HEK293 (cell line): ENCODE results near the gene CIART.

Experiments
- CTCF ChIA-PET: fragments of 350-600 bp; formaldehyde crosslinking; extraction: SDS; loops from one replicate; lab custom pipeline; 2021; ENCODE audit warnings: antibody characterized with exemption; lab: Yijun Ruan, JAX
- POLR2A ChIA-PET: fragments of 300-600 bp; formaldehyde crosslinking; extraction: SDS; loops from one replicate; lab custom pipeline; 2020; ENCODE audit warnings: antibody characterized with exemption, inconsistent platforms; lab: Yijun Ruan, JAX
- H3K27ac ChIP-seq: fragments of 200-500 bp; sonication (Bioruptor generic); 2 replicates; pipeline ENCODE4 v1.5.1; 2014; ENCODE audit warnings: low read depth, low read length, control low read depth, inconsistent platforms; ENCODE audit errors: extremely low read depth
- H3K36me3 ChIP-seq, 2 experiments: fragments of 200-500 bp in 1 of 2; sonication (Bioruptor generic) in 1 of 2; 1 replicate in 1 of 2; 2 replicates in 1 of 2; pipeline ENCODE4 v1.5.1; 2014 to 2017; ENCODE audit warnings: inconsistent platforms in 2 of 2, low read length in 2 of 2; ENCODE audit not compliant: control insufficient read depth in 2 of 2, insufficient read depth in 1 of 2
- H3K4me1 ChIP-seq: fragments of 200-500 bp; sonication (Bioruptor generic); 2 replicates; pipeline ENCODE4 v1.5.1; 2014; ENCODE audit warnings: mild to moderate bottlenecking, low read length, inconsistent platforms; ENCODE audit not compliant: control insufficient read depth, insufficient read depth
- H3K4me3 ChIP-seq: 2 replicates; pipeline ENCODE4 v1.5.1; 2011; ENCODE audit warnings: low read depth, mild to moderate bottlenecking, control low read depth, low read length, moderate library complexity
- H3K9me3 ChIP-seq: fragments of 200-500 bp; sonication (Bioruptor generic); 2 replicates; pipeline ENCODE4 v1.5.1; 2014; ENCODE audit warnings: low read depth, low read length, inconsistent platforms; ENCODE audit not compliant: control insufficient read depth, insufficient read depth
- AEBP2 ChIP-seq: fragments of 450-650 bp; formaldehyde crosslinking; IDR thresholded peaks from 2 replicates; pipeline ENCODE4 v1.5.1; 2016; ENCODE audit warnings: missing biosample characterization, missing genetic modification characterization, borderline replicate concordance
- EGR2 ChIP-seq: fragments of 450-650 bp; formaldehyde crosslinking; IDR thresholded peaks from 2 replicates; pipeline ENCODE4 v1.5.1; 2016; ENCODE audit warnings: low read depth, missing biosample characterization, missing genetic modification characterization
- HOXD13 ChIP-seq: sonication (generic); formaldehyde crosslinking; IDR thresholded peaks from 2 replicates; pipeline ENCODE4 v1.8.0; 2022; ENCODE audit warnings: missing genetic modification reagents, borderline replicate concordance
- KLF10 ChIP-seq: fragments of 450-650 bp; IDR thresholded peaks from 2 replicates; pipeline ENCODE4 v1.5.1; 2018; ENCODE audit warnings: missing biosample characterization, mild to moderate bottlenecking, missing genetic modification characterization
- KLF17 ChIP-seq: fragments of 450-650 bp; formaldehyde crosslinking; IDR thresholded peaks from 2 replicates; pipeline ENCODE4 v1.5.1; 2016; ENCODE audit warnings: missing biosample characterization, missing genetic modification characterization
- KLF7 ChIP-seq: fragments of 450-650 bp; formaldehyde crosslinking; IDR thresholded peaks from 2 replicates; pipeline ENCODE4 v1.5.1; 2016; ENCODE audit warnings: missing biosample characterization, missing genetic modification characterization, borderline replicate concordance
- RBAK ChIP-seq: fragments of 450-650 bp; formaldehyde crosslinking; IDR thresholded peaks from 2 replicates; pipeline ENCODE4 v1.5.1; 2016; ENCODE audit warnings: missing biosample characterization, missing genetic modification characterization
- SETDB1 ChIP-seq: IDR thresholded peaks from one replicate; pipeline ENCODE4 v1.6.1; 2017; ENCODE audit warnings: mild to moderate bottlenecking, low read length, moderate library complexity, mixed read lengths; ENCODE audit not compliant: insufficient read length
- SP2 ChIP-seq: fragments of 450-650 bp; formaldehyde crosslinking; IDR thresholded peaks from 2 replicates; pipeline ENCODE4 v1.5.1; 2016; ENCODE audit warnings: missing biosample characterization, missing genetic modification characterization
- TRIM28 ChIP-seq: IDR thresholded peaks from 2 replicates; pipeline ENCODE4 v1.6.1; 2011; ENCODE audit warnings: low read length, control low read depth, borderline replicate concordance
- WT1 ChIP-seq: fragments of 450-650 bp; formaldehyde crosslinking; IDR thresholded peaks from 2 replicates; pipeline ENCODE4 v1.5.1; 2016; ENCODE audit warnings: missing biosample characterization, missing genetic modification characterization
- ZFP37 ChIP-seq: fragments of 450-650 bp; formaldehyde crosslinking; IDR thresholded peaks from 2 replicates; pipeline ENCODE4 v1.5.1; 2016; ENCODE audit warnings: missing biosample characterization, missing genetic modification characterization
- ZNF175 ChIP-seq: fragments of 450-650 bp; formaldehyde crosslinking; IDR thresholded peaks from 2 replicates; pipeline ENCODE4 v1.5.1; 2016; ENCODE audit warnings: missing biosample characterization, missing genetic modification characterization
- ZNF18 ChIP-seq: fragments of 450-650 bp; formaldehyde crosslinking; IDR thresholded peaks from 2 replicates; pipeline ENCODE4 v1.5.1; 2016; ENCODE audit warnings: missing biosample characterization, missing genetic modification characterization
- ZNF184 ChIP-seq: fragments of 450-650 bp; IDR thresholded peaks from 2 replicates; pipeline ENCODE4 v1.5.1; 2018; ENCODE audit warnings: missing biosample characterization, mild to moderate bottlenecking, missing genetic modification characterization
- ZNF2 ChIP-seq: fragments of 450-650 bp; formaldehyde crosslinking; IDR thresholded peaks from 2 replicates; pipeline ENCODE4 v1.5.1; 2016; ENCODE audit warnings: missing biosample characterization, missing genetic modification characterization
- ZNF214 ChIP-seq: fragments of 450-650 bp; formaldehyde crosslinking; IDR thresholded peaks from 2 replicates; pipeline ENCODE4 v1.5.1; 2017; ENCODE audit warnings: missing biosample characterization, mild to moderate bottlenecking, missing genetic modification characterization, borderline replicate concordance
- ZNF302 ChIP-seq: fragments of 450-650 bp; formaldehyde crosslinking; IDR thresholded peaks from 2 replicates; pipeline ENCODE4 v1.5.1; 2016; ENCODE audit warnings: missing biosample characterization, missing genetic modification characterization, low read depth
- ZNF324 ChIP-seq: fragments of 450-650 bp; formaldehyde crosslinking; IDR thresholded peaks from 2 replicates; pipeline ENCODE4 v1.5.1; 2016; ENCODE audit warnings: missing biosample characterization, missing genetic modification characterization
- ZNF335 ChIP-seq: fragments of 450-650 bp; formaldehyde crosslinking; conservative IDR thresholded peaks from 2 replicates; pipeline ENCODE4 v1.5.1; 2016; ENCODE audit warnings: missing biosample characterization, missing genetic modification characterization
- ZNF350 ChIP-seq: fragments of 450-650 bp; formaldehyde crosslinking; IDR thresholded peaks from 2 replicates; pipeline ENCODE4 v1.5.0; 2017; ENCODE audit warnings: missing biosample characterization, mild to moderate bottlenecking, missing genetic modification characterization
- ZNF510 ChIP-seq: fragments of 450-650 bp; formaldehyde crosslinking; IDR thresholded peaks from 2 replicates; pipeline ENCODE4 v1.5.1; 2018; ENCODE audit warnings: mild to moderate bottlenecking, missing genetic modification characterization, missing biosample characterization; ENCODE audit not compliant: insufficient replicate concordance
- ZNF585B ChIP-seq: fragments of 450-650 bp; formaldehyde crosslinking; IDR thresholded peaks from 2 replicates; pipeline ENCODE4 v1.5.1; 2016; ENCODE audit warnings: missing biosample characterization, missing genetic modification characterization
- ZNF624 ChIP-seq: fragments of 450-650 bp; formaldehyde crosslinking; IDR thresholded peaks from 2 replicates; pipeline ENCODE4 v1.5.1; 2017; ENCODE audit warnings: missing biosample characterization, missing genetic modification characterization
- ZNF626 ChIP-seq: fragments of 450-650 bp; sonication (Bioruptor Pico); formaldehyde crosslinking; IDR thresholded peaks from 2 replicates; pipeline ENCODE4 v1.5.1; 2018; ENCODE audit warnings: missing biosample characterization, missing genetic modification characterization, inconsistent platforms
- ZNF664 ChIP-seq: fragments of 450-650 bp; formaldehyde crosslinking; IDR thresholded peaks from 2 replicates; pipeline ENCODE4 v1.5.1; 2016; ENCODE audit warnings: missing biosample characterization, missing genetic modification characterization
- ZXDB ChIP-seq: fragments of 450-650 bp; formaldehyde crosslinking; IDR thresholded peaks from 2 replicates; pipeline ENCODE4 v1.5.1; 2016; ENCODE audit warnings: missing biosample characterization, missing genetic modification characterization
- TF ChIP-seq, protein P1 (sequence below): fragments of 450-650 bp; formaldehyde crosslinking; IDR thresholded peaks from 2 replicates; pipeline ENCODE4 v1.5.0; 2017; ENCODE audit warnings: missing biosample characterization, missing genetic modification characterization, borderline replicate concordance
- TF ChIP-seq, protein P2 (sequence below): fragments of 450-650 bp; formaldehyde crosslinking; optimal IDR thresholded peaks from 2 replicates; pipeline ENCODE3; 2016; ENCODE audit warnings: missing biosample characterization, mild to moderate bottlenecking, missing genetic modification characterization

The CIART gene, protein sequence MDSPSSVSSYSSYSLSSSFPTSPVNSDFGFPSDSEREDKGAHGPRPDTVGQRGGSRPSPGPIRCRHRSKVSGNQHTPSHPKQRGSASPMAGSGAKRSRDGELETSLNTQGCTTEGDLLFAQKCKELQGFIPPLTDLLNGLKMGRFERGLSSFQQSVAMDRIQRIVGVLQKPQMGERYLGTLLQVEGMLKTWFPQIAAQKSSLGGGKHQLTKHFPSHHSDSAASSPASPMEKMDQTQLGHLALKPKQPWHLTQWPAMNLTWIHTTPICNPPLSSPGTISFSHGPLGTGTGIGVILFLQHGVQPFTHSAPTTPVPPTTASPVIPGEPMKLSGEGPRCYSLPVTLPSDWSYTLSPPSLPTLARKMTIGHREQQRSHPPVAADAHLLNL

DNA sequence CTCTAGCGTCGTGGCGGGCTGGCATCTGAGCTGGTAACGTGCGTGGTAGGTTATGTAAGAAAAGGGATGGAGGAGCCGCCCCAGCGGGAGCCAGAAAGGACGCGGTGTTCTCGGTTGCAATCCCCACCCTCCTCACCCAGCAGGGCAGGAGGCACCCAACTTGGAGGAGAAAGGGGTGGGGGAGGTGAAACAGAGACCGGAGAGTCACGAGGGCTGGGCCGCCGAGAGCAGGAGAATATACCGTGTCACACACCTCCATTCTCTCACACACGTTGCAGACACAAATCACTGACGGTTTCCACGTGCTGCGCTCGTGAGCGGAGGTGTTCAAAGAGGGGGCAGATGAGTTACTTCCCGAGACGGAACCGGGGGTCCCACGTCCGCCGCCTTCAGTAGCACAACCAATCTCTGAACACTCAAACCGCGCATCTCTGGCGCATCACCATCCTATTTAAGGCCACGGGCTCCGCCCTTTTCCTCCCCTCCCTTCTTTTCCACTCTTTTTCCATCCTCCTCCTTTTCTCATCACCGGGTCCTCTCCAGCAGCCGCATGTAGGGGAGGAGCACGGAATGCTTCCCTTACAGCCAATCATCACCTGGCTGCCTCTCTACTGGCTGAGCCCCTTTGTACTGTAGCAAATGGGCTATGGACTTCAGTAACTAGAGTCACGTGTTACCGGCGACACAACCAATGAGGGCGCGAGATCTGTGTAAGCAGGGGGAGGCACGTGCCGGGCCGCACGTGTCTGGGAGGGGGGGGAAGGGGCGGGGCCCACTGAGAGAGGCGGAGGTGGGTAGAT lies at the start of gene CIART:
Gene CIART, plus strand, starts transcription at position 797 of the 800 bp plus-strand sequence. CDS start 714 bp downstream, outside the sequence.
- Histone ChIP-seq H3K36me3 (peaks cover 0 to 3% of the 10 kb centered on the region in 2 experiments; a peak in 1 of 3 replicates), H3K27ac (no peak within 1 kb of the TSS; the same call in 1 of the 2 replicates), H3K4me1 (no peaks in the 10 kb centered on the region), H3K4me3 (peak within 1 kb of the TSS; percentile 28), H3K9me3 (no peaks in the 10 kb centered on the region)
- POLR2A ChIA-PET = interaction anchor here (0.6 to 1.0 kb wide), 5 partner anchors 13 to 93 kb away, joined by 3 to 8 read pairs (median 3); partner anchors contain the start of genes APH1A and CA14
- CTCF ChIA-PET = interaction anchor here (0.6 to 5.8 kb wide), 18 partner anchors 9 to 596 kb away, joined by 3 to 101 read pairs (median 4); partner anchors contain the start of genes APH1A, C1orf54 and CA14
- 0 out of 2 replicates have a peak, but pooled peaks have one; percentile 17 for TF ChIP-seq ZXDB (tag by site-specific recombination)
- no peak for TF ChIP-seq TRIM28
- 0 out of 2 replicates have a peak, but pooled peaks have one; percentile 12 for TF ChIP-seq KLF7 (tag by site-specific recombination)
- TF ChIP-seq HOXD13 (CRISPR knock-in tag) = no peak
- no peak for TF ChIP-seq RBAK
- TF ChIP-seq KLF10 (tag by site-specific recombination) = no peak
- TF ChIP-seq ZNF175 = no peak
- TF ChIP-seq, protein P1, sequence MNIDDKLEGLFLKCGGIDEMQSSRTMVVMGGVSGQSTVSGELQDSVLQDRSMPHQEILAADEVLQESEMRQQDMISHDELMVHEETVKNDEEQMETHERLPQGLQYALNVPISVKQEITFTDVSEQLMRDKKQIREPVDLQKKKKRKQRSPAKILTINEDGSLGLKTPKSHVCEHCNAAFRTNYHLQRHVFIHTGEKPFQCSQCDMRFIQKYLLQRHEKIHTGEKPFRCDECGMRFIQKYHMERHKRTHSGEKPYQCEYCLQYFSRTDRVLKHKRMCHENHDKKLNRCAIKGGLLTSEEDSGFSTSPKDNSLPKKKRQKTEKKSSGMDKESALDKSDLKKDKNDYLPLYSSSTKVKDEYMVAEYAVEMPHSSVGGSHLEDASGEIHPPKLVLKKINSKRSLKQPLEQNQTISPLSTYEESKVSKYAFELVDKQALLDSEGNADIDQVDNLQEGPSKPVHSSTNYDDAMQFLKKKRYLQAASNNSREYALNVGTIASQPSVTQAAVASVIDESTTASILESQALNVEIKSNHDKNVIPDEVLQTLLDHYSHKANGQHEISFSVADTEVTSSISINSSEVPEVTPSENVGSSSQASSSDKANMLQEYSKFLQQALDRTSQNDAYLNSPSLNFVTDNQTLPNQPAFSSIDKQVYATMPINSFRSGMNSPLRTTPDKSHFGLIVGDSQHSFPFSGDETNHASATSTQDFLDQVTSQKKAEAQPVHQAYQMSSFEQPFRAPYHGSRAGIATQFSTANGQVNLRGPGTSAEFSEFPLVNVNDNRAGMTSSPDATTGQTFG (tag by site-specific recombination) = no peak
- TF ChIP-seq, protein P2, sequence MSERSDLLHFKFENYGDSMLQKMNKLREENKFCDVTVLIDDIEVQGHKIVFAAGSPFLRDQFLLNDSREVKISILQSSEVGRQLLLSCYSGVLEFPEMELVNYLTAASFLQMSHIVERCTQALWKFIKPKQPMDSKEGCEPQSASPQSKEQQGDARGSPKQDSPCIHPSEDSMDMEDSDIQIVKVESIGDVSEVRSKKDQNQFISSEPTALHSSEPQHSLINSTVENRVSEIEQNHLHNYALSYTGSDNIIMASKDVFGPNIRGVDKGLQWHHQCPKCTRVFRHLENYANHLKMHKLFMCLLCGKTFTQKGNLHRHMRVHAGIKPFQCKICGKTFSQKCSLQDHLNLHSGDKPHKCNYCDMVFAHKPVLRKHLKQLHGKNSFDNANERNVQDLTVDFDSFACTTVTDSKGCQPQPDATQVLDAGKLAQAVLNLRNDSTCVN (tag by site-specific recombination) = peak; percentile 23
- TF ChIP-seq WT1 (tag by site-specific recombination) = peak; percentile 59; the same call in 1 of the 2 replicates
- TF ChIP-seq EGR2 (tag by site-specific recombination) = peak; percentile 29; the same call in 1 of the 2 replicates
- TF ChIP-seq ZNF184 (tag by site-specific recombination) = no peak
- TF ChIP-seq ZNF2 = no peak
- no peak for TF ChIP-seq AEBP2 (tag by site-specific recombination)
- TF ChIP-seq ZNF626 (tag by site-specific recombination) = no peak
- no peak for TF ChIP-seq ZNF624 (tag by site-specific recombination)
- TF ChIP-seq ZNF510 (tag by site-specific recombination) = no peak
- TF ChIP-seq ZNF335 = peak; percentile 51
- TF ChIP-seq ZNF18 (tag by site-specific recombination) = no peak
- TF ChIP-seq ZNF664 (tag by site-specific recombination) = no peak
- TF ChIP-seq ZNF585B = no peak
- TF ChIP-seq ZFP37 (tag by site-specific recombination) = no peak
- peak; percentile 92 for TF ChIP-seq SP2
- no peak for TF ChIP-seq ZNF350
- no peak for TF ChIP-seq ZNF302 (tag by site-specific recombination)
- TF ChIP-seq SETDB1 = no peak
- no peak; the same call in 1 of the 2 replicates for TF ChIP-seq ZNF324 (tag by site-specific recombination)
- TF ChIP-seq KLF17 (tag by site-specific recombination) = peak; percentile 67
- no peak for TF ChIP-seq ZNF214 (tag by site-specific recombination)
